Pulmonary artery endothelial cell (primary cell): ENCODE results near the gene PSTPIP2. TPM values are rescaled to one million over a fixed set of nuclear protein-coding genes. Genes with fewer than 3 reads are reported as not detected.
"Not testable (repeated sequence)": the region's sequence is repeated elsewhere in the genome, so short reads cannot be mapped to it uniquely, and the experiment has no call there.

ENCODE experiments used
- DNase-seq: peaks from one replicate; pipeline ENCODE4 v3.0.0-alpha.2; 2011; ENCODE audit warnings: low read depth, low spot score
- total RNA-seq: library from RNA; depleted of rRNA; stranded (reverse); fragments of >200 nt; gene quantifications from 2 replicates; pipeline ENCODE4 v1.2.3, GENCODE V29; 2014

Gene PSTPIP2
- total RNA-seq, 1 donor from 2014 or later: 7.5 TPM

DNA sequence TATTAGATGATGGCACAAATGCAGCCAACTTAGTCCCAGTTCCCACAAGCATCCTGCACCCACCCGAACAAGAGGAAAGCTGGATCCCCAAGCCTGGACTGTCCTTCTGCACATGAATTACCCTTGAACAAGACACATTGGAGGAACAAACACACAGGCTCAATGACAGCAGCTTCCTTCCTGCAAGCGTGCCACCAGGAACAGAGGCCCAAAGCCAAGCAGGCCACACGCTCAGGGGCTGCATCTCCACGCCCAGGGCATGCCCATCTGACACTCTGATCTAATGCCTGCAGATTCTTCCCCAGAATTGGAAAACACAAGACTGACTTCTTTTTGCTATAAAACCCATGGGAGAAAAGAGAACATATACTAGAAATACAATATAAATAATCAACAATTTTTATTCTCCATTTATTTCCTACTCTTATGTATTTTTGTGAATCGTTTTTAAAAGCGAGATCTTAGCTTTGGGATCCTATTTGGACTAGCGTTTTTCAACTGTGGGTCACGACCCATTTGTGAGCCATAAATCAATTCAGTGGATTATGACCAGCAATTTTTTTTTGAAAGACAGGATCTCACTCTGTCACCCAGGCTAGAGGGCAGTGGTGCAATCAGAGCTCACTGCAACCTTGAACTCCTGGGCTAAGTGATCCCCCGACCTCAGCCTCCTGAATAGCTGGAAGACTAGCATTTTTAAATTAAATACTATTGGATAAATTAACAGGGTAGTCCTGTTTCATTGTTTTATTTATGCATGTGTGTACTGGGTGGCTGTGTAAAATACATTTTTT is 34.4 kb downstream of the PSTPIP2 start:
- DNase-seq: no peak

DNA sequence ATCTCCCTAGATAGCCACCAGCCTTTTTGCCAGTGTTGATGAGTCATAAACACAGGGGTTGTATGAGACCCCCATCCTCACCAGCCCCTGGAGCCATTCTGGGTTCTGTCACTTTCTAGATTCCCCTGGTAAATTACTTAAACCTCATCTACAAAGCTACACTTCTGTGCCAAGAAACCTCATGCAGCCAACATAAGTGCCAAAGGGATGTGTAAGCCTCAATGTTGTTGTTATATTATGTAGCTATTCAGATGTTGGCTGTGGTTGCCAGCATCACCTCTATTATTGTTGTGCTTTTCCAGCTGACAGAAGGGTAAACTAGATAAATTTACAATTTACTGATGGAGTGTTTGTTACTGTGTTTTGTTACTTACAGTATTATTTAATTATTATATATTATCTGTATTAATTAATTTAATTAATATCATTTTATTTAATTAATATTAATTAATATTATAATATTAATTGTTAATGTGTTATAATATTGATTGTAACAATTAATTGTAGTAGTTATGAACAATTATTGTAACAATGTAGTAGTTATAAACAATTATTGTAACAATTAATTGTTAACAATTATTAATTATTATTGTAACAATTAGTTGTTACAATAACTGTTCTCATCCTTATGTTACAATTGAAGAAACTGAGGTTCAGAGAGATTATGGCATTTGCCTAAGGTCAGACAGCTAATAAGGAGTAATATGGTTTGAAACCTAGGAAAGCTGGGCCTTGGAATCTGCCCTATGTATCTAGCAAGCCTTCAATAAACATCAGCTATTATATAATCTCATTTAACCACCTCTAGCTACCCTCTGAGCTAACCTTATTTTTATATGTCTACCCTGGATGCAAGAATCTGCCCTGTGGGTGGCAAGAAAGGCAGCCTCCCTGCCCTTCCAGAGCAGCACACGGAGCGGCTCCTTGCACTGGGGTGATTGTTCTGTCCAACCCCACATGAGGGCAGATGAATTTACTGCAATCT is 36.1 kb downstream of the PSTPIP2 start:
- no peak for DNase-seq

DNA sequence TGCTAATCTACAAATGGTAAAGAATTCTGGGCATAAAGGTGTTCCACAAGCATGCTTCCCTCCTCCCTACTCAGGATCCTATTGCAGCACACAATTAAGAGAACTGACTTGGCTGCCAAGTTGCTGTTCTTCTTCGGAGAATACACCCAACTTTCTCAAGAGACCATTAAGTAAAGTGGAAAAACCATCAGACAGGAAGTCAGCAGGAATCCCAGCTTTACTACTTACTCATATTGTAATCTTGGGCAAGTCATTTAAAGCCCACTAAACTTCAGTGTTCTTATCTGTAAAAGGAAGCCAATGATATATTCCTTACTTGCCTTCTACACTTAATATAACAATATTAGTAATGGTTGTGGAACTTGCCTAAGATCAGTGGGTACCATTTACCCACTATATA is 37.8 kb downstream of the PSTPIP2 start:
- DNase-seq: no peak

DNA sequence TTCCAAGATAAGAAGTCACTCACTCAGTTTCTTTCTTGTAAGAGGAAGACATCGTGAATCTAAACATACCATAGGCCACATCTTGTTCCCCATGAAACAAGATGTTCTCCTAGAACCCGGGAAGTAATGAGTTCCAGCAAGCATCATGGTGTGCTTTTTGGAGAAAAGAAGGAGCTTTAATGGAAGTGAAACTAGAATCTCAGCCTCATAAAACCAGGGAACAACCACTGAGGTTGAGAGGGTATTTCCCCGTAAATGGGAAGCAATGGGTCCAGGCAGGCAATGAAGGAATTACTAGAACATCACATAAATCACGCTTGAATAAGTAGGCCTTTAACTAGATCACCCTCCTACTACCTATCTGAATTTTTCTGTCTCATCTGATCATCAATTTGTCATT is 40.3 kb downstream of the PSTPIP2 start:
- no peak for DNase-seq

DNA sequence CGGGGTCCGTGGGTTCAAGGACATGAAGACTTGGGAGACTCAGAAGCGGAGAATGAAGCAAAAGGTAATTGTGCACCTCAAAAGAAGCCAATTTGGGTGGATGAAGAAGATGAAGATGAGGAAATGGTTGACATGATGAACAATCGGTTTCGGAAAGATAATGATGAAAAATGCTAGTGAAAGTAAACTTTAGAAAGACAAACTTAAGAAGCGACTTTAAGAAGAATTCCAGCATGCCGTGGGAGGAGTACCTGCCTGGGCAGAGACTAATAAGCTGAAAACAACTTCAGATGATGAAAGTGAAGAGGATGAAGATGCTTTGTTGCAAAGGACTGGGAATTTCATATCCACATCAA is 43.5 kb downstream of the PSTPIP2 start:
- DNase-seq: no peak

DNA sequence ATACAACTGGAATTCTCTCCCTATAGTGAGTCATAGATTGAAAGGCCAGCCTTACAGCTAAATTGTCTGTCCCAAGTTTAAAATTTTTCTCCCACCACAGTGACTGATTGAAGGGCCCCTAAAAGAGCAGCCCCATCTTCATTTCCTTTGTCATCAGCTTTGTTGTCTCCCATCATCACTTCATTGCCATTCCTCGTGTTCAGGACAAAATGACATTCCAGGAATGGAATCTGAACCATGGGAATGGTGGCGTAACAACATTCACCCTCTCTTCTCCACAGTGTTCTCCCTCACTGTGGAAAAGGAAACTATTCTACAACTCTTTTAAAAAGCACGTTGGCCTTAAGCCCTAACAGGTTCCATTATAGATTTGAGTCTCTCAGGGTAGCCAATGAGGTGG is 52.1 kb downstream of the PSTPIP2 start:
- no peak for DNase-seq

DNA sequence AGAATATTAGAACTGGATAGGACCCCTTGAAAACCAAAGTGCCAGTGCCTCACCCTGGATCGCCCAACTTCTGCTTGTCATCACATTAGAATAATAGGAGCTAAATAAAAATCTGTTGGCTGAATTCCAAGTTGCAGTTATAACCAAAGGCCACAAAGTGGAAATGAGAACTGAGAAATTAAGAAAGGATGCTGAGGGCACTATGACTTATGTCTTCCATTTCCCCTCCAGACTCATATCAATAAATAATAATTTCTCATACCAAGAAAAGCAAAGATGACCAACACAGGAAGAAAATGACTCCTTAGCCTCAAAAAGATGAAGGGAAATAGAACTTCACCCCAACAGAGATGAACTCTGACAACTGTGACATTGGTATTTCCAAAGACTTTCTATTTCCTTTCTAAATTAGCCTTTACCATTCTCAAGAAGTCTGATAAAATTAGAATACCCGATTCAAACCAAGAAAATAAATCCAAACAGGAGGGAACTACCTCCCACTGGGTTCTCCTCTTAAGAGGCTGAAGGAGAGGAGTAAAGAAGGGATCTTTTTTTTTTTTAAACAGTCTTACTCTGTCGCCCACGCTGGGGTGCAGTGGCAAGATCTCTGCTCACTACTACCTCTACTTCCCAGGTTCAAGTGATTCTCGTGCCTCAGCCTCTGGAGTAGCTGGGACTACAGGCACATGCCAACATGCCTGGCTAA is 58.4 kb downstream of the PSTPIP2 start:
- DNase-seq: no peak

DNA sequence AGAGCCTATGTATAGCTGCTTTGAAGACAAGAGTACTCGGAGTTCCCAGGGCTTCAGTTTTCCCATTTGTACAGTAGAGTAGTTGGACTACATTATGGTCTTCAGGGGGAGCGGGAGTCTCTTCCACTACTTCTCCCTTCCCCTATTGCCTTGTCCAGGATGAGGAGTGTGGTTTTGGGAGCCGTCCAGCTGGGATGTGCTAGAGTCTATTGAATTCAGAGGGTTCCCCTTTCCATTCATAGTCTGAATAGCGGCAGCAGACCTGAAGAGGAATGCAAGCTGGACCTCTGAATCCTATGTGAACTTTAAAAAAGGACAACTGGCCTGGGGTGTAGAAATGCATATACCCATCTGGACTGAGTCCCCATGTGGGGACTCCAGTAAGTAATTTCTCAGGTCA is 61.4 kb downstream of the PSTPIP2 start:
- no peak for DNase-seq

DNA sequence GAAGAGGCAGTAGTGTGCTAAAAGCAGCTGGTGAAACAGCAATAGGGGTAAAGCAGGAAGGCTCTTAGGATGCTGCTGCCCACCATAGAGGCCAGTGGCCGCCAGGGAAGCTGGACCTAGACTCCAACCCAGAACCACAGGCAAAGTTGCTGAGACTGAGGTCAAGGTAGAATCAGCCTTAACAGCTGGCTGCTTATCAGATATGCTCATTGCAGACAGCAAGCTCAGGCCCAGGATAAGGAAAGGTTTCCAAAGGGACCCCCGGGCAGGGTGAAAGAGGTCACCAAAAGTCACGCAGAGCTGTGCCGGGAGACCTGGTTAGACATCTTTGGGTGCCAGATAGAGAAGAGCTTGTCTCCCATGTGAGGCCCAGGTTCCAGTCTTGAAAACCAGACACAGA is 62.0 kb downstream of the PSTPIP2 start:
- no peak for DNase-seq

DNA sequence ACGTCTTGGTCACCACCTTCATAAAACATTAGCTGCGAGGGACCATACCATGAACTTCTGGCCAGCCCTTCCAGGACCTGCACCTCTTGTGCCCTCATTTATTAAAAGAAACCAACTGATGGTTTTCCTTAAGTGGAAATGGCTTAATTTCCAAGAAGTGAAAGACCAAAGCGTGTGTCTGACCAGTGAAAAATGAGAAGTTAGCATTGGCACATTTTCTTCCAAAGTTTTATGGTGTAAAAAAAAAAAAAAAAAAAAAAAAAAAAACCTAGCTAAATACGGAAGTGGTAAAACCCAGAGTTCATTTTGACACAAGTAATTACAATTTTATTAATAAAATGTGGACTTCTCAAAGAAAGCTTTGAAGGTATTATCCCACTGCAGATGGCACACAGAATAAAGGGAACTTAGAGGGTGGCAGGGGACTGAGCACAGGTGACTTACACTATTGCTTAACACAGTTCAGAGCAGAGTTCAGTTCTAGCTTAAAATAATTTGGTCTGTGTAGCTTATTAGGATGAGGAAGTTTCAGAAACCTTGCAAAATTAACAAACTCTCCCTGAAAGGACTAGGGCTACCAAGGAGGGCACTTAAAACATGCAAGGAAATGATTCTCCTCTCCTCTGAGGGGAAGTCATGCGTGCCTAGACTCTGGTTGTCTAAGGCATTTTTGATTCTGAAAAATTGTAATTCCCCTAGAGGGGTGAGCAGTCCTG is 62.8 kb downstream of the PSTPIP2 start:
- no peak for DNase-seq

DNA sequence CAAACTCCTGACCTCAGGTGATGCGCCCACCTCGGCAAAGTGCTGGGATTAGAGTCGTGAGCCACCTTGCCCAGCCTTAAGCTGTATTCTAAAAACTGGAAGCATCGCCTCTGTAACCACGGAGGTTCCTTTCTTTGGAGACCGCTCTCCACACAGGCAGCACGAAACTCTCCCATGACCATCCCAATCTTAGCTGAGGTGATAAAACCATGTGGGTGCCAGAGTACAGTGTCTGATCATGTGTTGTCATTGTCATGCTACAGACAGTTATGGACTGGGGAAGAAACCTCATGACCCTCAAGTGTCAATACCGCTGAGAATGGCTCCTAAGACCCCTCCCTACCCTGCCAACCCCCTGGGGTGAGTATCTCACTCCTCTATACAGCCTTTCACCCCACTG is 63.5 kb downstream of the PSTPIP2 start:
- no peak for DNase-seq

DNA sequence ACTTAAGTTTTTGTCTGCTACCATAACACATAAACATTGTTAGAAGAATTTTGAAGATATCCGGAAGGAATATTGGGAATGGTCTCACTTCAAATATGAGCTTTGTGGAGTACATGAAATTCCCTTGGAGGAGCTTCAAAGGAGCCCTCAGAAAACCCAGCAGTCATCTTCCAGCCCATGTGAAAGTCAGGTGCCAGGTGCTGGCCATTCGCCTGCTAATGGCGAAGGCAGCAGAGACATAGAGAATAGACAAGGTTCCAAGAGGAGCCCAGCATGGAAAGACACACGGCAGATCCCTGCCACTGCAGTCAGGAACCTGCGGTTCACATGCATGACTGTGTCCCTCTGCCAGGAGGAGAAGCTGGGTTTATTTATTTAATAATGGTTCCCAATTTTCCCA is 64.9 kb downstream of the PSTPIP2 start:
- DNase-seq: no peak

DNA sequence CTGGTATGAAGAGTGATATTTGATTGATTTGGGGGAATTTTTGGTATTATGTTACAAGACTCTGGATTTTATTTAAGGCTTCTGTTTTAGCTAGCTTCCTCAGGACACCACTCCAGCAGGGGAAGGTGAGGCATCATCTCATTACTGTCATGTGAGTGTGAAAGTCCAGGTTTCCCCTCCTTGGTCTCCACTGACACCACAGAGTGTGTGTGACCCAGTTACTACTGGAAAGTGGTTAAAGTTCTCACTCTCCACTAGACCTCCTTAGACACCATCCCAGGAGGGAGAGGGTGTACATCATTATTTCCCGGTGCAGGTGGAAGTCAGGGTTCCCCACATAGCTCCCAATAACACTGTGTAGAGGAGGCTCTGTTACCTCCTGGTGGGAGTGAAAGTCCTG is 69.1 kb downstream of the PSTPIP2 start:
- no peak for DNase-seq

DNA sequence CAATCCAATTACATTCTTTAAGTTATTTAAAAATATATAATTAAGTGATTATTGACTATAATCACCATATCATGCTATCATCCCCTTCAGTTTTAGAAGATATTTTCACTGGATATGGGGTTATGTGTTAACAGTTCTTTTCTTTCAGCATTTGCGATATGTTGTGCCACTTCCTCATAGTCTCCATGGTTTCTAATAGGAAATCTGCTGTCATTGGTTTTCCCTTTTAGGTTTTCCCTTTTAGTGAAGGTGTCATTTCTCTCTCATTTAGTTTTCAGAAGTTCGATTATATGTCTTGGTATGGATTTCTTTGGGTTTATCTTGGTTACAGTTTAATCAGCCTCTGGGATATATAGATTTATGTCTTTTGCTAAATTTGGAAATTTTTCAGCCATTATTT is 70.2 kb downstream of the PSTPIP2 start:
- DNase-seq: no peak

DNA sequence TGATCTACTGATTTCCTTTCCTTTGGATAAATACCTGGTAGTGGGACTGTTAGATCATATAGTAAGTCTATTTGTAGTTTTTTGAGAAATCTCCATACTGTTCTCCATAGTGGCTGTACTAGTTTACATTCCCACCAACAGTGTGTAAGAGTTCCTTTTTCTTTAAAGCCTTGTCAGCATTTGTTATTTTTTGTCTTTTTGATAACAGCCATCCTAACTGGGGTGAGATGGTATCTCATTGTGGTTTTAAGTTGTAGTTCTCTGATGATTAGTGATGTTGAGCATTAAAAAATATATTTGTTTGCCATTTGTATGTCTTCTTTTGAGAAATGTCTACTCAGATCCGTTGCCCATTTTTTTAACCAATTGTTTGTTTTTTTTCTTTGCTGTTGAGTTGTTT is 71.0 kb downstream of the PSTPIP2 start:
- DNase-seq: no peak

DNA sequence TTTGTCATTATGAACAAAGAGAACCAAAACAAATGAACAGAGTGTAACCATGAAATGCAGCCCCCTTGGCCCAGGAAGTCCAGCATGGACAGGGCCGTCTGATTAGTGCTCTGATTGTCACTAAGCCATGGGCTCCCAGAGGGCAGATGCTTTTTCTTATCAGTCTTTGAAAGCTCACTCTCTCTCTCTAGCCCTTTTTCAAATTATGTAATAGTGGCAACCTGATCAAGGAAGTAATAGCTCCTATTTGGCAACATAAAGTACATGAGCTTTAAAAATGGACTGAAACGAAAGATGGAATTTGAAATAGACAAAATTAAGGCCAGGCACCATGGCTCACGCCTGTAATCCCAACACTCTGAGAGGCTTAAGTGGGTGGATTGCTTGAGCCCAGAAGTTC is 72.5 kb downstream of the PSTPIP2 start:
- DNase-seq: no peak

DNA sequence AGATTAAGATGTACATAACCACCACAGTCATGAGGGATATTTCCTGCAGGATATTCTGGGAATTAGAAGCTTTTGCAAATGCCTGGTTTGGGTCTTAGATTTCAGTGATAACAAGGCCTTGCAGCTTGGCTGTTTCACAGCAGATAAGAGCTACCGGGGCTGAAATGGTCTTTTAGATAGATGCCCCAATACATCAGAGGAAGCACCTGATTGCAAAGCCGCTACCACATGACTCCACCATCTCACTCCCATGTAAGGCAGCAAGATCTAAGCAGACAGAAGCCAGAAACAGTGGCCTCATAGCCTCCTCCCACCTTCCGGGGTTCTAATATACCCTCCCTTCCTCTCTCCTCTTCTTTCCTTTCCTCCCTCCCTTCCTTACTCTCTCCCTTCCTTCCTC is 73.8 kb downstream of the PSTPIP2 start:
- DNase-seq: no peak

DNA sequence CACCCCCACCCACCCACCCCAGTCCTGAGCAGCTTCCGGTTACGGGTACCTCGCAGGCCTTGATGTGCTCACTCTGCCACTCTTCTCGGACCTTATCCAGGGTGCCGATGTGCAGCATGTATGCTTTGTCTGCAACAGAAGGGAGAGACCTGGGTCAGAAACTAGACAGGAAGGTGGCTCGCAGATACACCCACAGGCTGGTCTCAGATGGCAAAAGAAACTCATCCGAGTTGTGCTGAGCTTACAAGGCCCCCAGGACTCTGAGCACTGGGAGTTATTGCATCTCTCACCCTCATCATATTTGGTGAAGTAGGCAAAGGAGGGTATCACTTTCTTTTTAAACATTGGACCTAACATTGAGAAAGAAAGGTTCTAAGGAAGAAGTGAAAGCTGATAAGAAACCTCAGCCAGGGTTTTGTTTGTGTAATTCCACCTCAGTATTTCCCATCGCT is 74.3 kb downstream of the PSTPIP2 start:
- DNase-seq: no peak

DNA sequence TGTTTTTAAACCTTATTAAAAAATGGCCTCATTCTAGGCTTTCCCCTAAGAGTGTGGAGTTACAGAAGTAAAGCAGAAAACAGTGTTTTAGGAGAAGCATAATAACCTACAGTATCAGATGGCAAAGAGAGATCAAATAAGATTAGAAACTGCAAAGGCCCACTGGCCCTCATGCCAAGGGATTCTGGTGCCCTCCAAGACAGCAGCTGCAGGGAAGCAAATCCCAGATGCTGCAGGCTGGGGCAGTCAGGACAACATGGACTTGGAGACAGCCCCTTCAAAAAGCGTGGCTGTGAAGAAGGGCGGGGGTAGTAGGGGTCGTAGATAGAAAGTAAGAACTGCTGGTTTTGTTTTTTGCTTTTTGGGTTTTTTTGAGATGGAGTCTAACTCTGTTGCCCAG is 76.6 kb downstream of the PSTPIP2 start:
- no peak for DNase-seq

DNA sequence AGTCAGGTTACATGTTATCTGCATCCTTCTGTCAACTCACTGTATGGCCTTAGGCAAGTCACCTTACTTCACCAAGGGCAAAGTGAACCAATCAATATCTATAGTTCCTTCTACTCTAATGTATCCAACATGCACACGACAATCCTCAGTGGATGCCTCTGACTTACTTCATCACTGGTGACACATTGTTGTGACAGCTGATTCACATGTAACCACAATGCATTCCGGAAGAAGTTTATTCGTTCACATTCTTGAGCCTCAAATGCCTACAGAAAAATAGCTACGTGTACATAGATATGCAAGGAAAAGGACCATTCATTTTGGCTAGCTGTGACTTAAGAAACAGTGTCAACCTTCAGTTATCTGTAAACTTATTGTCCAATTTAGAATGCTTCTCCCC is 78.6 kb downstream of the PSTPIP2 start:
- no peak for DNase-seq

DNA sequence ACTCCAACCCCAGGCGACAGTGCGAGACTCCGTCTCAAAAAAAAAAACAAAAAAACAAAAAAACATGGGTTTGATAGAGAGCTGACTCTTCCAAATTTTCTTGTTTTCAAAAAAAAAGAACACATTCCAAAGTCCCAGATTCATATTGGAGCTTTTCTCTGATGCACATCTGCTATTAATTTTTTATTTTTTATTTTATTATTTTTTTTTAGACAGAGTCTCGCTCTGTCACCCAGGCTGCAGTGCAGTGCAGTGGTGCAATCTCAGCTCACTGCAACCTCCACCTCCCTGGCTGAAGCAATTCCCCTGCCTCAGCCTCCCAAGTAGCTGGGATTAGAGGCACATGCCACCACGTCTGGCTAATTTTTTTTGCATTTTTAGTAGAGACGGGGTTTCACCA is 79.5 kb downstream of the PSTPIP2 start:
- not testable (repeated sequence) for DNase-seq
